HG03521 (cell line): ENCODE results near the gene NOMO2.
"Not testable (repeated sequence)": the region's sequence is repeated elsewhere in the genome, so short reads cannot be mapped to it uniquely, and the experiment has no call there.

Experiments used
- ATAC-seq: cut with Tn5 transposase; IDR thresholded peaks from one replicate; pipeline ENCODE4 v1.9.1; 2021; ENCODE audit warnings: mild to moderate bottlenecking, moderate library complexity; ENCODE audit not compliant: unreplicated experiment

Gene NOMO2

DNA sequence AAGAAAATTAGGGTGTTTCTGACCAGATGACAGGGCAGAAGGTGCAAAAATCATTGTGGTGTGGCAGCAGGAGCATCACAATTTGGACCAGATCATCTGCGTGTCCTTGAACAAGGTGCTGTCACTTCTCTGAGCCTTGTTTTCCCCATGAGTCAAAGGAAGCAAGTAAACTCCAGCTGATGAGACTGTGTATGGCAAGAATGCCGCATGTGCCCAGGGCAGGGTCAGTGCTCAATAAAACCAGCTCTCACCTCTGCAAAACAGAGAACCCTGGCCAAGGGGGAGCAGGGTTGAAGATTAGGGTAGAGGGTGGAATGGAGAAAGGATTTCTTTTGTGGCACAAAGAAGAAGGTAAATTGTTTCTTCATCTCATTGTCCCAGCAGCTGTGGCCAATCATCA, 17.4 kb upstream of the NOMO2 start:
- ATAC-seq, result not testable (repeated sequence)

DNA sequence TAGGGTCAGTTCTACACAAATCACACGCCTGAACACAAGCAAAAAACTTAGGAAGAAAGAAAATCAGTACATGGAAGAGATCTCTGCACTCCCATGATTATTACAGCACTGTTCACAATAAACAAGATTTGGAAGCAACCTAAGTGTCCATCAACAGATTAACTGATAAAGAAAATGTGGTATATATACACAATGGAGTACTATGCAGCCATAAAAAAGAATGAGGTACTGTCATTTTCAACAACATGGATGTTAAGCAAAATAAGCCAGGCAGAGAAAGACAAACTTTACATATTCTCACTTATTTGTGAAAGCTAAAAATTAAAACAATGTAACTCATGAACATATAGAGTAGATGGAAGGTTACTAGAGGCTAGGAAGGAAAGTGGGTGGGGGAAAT, 16.0 kb upstream of the NOMO2 start:
- not testable (repeated sequence) for ATAC-seq

DNA sequence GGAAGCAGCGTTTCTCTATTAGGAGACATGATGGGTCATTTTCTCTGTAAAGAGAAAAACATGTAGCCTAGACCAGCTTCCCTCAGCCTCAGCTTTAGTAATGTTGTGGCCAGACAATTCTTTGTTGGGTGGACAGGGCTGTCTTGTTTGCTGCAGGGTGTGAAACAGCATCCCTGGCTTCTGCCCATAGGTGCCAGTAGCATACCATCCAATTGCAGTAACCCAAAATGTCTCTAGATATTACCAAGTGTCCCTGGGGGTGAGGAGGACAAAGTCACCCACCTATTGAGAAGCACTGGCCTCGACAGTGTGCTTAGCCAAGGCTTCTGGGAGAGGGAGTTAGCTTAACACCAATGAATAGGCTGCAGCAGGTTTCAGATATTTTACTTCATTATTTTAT, 14.0 kb upstream of the NOMO2 start:
- ATAC-seq, result not testable (repeated sequence)

DNA sequence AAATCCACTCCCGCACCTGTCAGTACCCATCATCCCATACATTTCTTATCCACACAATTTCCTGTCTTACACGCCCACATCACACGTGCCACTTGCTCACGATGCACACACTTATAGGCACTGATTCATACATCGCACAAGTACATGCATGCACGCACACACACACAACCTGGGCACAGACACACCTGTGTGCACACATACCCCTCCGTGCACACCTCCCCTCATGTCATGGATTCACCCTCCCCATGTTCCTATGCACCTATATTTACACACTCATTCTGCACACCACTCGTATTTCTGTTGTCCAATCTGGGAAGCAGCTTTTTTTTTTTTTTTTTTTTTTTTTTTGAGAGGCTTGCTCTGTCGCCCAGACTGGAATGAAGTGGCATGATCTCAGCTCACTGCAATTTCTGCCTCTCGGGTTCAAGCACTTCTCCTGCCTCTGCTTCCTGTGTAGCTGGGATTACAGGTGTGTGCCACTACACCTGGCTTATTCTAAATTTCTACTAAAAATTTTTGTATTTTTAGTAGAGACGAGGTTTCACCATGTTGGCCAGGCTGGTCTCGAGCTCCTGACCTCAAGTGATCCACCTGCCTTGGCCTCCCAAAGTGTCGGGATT, 13.5 kb upstream of the NOMO2 start:
- not testable (repeated sequence) for ATAC-seq

DNA sequence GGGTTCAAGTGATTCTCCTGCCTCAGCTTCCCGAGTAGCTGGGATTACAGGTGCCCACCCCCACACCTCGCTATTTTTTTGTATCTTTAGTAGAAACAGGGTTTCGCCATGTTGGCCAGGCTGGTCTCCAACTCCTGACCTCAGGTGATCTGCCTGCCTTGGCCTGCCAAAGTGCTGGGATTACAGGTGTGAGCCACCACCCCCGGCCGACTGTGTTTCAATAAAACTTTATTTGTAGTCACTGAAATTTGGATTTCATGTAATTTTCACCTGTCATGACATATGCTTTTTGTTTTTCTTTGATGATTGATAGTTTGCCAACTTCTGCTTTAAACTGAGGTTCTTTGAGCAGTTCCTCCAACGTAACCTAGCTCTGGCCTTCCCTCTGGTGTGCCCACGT, 12.0 kb upstream of the NOMO2 start:
- not testable (repeated sequence) for ATAC-seq

DNA sequence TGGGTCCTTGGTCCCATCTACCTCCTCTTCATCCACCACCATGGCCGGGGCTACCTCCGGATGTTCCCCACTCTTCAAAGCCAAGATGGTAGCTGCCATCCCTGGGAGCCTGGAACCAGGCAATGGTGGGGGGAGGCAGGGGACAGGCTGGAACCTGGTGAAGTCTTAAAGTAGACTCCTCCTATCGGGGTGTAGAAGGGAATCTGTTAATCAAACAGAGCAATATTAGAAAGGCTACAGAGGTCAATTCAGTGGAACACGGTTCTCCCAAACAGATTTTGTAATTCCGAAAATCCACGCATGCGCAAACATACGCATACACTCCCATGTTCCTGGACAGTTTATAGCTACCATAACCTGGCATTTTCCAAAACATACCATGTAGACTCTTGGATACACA, 11.1 kb upstream of the NOMO2 start:
- not testable (repeated sequence) for ATAC-seq

DNA sequence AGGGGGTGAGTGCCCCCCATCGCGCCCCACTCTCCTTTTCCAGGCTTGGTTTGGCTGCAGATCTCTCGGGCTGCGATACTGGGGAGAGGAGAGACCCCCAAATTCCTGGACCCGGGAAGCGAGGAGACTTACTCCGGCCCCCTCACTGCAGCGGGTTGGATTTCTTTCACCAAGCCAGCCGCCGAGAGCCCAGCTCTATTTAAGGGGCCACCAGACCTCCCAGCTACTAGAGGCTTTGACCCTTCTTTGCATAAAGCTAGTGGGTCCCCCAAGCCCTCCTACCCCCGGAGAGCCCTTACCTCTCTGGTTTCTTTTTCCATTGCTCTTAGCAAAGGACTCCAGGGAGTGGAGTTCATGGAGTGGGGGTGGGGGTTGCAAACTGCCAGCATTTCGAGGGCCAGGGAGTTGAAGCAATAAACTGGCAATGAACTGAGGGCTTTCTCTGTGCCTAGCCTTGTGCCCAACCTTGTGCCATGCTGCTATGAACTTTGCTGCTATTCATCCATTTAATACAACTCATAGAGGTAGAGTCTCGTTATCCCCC, 9.5 kb upstream of the NOMO2 start:
- ATAC-seq, result not testable (repeated sequence)

DNA sequence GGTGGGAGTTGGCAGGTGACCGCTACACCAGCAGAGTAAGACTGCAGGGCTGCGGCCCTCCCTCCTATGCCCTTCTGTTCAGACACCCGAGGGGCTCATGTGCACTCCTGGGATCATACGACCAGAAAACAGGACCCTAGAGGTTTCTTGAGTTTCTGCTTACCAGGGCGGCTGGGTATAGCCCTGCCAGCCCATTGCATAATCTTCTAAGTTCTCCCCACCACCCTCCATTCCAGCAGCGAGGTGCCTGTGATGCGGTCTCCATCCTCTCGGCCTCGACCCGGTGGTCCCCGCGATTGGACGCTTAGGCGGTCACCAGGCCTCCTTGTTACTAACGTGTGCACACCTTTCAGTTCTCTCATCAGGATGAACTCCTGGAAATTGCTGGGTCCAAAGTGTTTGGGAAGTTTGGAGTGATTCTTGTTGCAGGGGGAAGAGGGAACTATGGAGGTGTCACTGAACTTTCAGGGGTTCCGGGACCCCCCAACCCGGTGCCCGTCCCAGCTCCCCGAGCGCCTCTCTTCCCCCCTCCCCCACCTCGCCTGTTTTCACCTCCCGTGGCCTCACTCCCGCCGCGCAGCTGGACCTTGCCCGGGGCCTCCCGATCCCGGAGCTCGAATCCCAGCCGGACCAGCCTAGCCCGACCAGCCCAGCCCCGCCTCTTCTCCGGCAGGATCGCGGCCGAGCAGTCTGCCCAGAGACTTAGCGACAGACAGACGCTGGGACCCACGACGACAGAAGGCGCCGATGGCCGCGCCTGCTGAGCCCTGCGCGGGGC, 8.8 kb upstream of the NOMO2 start:
- ATAC-seq, result not testable (repeated sequence)

DNA sequence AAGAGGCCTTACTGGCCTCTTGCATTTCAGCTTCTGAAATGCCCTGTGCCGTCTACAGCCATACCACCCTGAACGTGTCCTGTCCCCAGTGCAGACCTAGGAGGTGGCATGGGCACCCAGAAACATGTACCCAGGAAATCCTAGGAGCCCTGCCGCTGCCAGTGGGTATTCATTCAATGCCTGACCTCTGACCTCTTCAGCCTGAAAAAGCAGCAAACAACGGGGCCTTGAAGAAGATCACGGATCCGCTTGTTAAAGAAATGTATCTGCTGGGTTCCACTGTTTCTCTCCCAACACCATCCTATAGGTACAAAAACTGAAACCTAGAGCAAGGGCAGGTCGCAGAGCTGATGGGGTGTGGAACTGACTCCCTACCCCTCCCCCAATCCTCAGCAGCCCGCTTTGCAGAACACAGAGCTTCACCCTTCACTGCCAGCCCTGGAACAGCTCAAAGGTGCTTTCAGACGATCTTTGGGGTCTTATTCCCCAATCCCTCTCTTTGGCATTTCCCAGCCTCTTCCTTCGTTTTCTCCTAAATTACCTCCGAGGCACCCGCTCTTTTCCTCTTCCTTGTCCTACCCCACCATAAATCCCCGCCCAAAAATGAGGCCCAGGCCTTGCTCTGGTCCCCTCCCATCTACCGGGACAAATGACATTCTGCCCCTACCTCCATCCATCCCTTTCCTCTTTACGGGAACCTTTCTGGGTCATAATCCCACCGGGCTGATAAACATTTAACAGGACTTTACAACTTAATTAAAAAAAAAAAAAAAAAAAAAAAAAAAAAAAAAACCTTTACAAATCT, 1.3 kb downstream of the NOMO2 start:
- ATAC-seq, result not testable (repeated sequence)

DNA sequence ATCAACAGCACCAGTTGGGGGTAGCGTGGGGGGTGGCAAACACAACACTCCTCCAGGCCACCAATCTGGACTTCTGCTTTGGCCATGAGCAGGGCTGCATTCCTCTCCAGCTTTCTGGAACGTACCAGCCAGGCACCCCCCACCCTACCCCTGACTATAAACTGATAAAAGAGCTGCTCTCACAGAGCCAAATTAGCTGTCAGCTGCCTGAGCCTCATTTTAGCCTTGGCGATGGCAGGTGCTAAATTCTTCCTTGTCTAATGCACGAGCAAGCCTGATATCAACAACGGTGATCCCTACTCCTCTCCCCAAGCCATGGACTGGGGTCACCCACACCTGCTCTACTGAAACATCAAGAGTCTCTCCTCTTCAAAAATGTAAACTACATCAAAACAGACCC, 8.2 kb downstream of the NOMO2 start:
- not testable (repeated sequence) for ATAC-seq

DNA sequence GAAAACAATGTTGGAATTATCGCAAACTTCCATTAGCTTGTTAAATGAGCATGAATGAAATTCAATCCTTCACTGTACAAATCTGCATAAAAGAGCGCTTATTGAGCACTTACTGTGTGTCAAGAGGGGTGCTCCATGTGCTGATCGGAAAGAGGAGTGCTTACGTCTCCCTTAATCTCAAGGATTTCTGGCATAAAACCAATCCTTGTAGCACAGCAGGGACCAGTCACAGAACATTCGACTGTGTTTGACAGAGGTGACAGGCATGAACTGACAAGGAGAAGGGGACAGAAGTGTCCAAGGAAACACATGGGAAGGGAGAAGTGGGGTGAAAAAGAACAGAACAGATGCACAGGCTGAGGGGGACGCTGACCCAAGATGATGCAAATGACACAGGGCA, 14.5 kb downstream of the NOMO2 start:
- ATAC-seq, result not testable (repeated sequence)

DNA sequence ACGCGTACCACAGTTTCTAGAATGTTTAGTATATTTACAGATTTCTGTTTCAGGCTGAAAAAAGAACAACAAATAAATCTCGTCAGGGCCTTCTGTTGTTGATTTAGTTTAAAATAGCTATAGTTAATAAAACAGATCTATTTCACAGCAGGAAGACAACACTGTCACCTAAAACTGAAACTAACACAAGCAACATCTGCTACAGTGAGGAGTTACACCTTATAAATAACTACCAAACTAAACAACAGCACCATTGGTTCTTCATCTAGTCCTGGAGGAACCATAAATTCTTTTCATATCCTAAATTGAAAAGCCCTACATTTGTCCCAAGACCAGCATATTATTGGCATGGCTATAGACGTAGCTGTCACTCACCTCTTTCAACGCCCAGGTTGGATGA, 15.0 kb downstream of the NOMO2 start:
- ATAC-seq, result not testable (repeated sequence)

DNA sequence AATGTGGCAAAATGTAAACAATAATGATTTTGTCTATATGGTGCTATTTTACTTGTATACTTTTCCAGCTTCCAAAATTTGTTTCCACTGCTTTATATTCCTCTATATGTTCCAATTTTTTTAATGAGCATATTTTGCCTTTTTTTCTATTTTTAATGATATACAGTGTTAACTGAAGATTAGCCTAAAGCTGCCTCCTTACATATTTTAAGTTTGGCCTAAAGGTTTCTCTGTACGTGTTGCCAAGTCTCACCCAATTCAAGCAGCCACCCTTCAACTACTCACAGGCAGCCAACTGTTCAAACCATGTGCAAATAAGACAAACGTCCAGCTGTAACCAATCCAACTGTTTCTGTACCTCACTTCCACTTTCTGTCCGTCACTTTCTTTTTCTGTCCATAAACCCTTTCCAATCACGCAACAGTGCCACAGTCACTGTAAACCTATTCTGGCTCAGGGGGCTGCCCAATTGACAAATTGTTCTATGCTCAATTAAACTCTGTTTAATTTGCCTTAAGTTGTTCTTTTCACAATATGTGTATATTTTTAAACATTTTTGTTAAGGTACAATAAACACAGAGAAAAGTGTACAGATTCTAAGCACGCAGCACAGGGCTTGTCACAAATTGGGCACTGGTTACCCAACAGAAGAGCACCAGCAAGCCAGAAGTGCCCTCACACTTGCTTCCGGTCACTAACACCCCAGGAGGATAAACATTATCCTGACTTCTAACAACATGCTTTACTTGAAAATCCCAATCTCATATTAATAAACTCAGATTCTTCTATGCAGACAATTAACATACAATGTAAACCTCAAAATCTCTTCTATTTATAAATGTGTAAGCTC, 17.4 kb downstream of the NOMO2 start:
- ATAC-seq, result not testable (repeated sequence)

DNA sequence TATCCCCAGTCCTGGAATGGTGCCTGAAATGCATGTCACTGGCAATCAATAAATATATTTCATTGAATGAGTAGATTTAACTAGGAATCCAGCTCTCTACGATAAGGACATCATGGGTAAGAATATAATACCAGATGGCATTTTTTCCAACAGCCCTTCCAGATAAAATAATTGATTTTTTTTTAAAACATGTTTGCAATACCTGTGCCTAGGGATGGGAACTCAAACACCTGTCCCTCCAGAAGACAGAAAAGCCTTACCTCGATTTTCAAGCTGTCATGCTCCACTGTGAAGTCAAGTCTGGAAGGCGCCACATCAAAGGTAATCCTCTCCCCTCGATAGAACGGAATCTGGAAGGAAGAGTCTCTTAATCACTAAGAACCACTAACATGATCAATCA, 20.0 kb downstream of the NOMO2 start:
- not testable (repeated sequence) for ATAC-seq

DNA sequence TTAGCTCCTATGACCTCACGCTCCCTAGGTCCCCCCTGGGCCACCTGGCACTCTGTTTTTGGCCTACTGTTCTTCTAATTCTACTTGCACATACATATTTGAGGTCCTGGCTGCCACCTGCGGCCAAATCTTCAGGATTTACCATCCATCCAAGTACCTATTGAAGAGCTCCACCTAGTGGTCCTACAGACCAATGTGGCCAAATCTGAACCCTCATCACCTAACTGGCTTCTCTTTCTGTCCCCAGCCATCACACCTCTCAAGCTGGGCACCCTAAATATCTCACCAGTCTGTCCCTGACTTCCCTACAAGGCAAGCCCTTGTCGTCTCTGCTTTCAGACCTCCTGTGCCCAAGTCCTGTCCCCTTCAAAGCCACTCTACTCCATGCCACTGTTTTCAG, 24.9 kb downstream of the NOMO2 start:
- not testable (repeated sequence) for ATAC-seq

DNA sequence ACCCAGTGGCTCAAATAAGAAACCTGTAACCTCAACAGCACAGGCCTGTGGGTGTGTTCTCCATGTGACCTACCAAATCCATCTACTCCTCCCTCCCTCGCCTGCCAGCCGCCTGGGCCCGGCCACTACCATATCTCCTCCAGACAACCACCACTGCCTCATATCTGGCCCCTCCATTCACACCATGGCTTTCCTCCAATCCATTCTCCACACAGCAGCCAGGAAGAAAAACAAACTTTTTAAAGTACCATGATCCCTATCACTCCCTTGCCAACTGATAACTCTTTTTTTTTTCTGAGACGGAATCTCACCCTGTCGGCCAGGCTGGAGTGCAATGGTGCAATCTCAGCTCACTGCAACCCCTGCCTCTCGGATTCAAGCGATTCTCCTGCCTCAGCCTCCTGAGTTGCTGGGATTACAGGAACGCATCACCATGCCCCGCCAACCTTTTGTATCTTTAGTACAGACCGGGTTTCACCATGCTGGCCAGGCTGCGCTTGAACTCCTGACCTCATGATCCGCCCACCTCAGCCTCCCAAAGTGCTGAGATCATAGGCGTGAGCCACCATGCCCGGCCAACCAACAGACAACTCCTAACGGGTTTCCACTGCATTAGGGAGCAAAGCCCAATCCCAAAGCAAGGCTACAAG, 26.3 kb downstream of the NOMO2 start:
- not testable (repeated sequence) for ATAC-seq

DNA sequence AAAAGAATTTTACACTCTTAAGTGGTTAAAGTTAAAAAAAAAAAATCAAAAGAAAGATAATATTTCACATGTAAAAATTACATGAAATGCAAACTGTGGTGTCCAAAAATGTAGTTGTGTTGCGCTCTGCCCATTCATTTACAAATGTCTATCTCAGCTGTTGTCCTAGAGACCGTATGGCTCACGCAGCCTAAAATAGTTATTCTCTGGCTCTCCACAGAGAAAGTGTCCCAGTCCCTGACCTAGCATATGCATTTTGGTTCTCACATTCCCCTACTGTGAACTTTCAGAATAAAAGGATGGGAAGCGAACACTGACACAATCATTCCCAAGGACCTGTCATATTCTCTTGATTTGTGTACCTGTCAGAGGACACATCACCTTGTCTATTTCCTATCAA, 27.6 kb downstream of the NOMO2 start:
- ATAC-seq, result not testable (repeated sequence)

DNA sequence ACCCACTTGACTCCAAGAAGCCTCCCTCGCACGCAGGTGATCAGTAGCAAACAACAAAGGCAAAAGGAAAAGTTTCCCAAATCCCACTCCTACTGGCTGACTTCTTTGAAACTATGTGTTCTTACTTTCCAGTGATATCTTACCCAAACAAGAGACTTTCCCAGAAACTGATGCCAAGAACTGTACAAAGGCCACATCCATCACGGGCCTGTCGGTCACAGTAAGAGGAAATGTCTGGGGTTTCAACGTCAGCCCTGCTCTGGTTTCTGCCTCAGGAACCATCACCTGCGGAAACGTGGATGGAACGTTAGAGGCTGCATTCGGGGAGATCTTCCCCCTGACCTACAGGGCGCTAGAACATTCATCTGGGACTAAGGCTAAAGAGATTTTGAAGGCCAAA, 30.6 kb downstream of the NOMO2 start:
- not testable (repeated sequence) for ATAC-seq

DNA sequence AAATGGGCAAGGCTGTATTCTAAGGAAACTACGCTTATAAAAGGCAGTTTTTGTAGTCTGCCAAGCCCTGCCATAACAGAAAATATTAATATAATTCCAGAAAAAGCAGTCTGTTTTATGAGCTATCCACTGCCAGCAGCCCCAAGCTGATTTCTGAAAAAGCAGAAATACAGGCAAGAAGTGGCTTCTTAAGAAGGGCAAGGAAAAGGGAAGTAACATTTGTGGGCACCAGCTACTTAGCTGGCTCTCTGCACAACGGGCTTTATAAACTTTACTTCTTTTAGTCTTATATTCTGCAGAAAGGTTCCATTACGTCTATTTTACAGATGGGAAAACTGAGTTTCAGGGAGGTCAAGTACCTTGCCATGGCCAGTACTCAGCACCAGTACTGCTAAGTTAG, 31.6 kb downstream of the NOMO2 start:
- ATAC-seq, result not testable (repeated sequence)

DNA sequence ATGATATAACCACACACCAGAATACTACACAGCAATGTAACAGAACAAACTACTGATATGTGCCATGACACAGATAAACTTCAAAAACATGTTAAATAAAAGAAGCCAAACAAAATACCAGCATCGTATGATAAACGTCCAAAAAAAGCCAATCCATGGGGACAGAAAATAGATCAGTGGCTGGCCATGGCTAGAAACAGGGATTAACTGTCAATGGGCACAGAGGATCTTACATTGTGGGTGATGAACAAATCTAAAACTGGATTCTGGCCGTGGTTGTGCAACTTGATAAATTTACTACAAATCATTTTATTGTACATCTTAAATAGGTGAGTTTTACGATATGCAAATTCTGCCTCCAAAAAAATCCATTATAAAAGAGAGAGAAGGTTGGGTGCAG, 35.4 kb downstream of the NOMO2 start:
- not testable (repeated sequence) for ATAC-seq
